ENCODE data around the gene SPECC1L.
A peak's percentile ranks its signal among the peaks of the same experiment; 100 is the strongest.
"Not testable (repeated sequence)": the region's sequence is repeated elsewhere in the genome, so short reads cannot be mapped to it uniquely, and the experiment has no call there.

SPECC1L gene

DNA sequence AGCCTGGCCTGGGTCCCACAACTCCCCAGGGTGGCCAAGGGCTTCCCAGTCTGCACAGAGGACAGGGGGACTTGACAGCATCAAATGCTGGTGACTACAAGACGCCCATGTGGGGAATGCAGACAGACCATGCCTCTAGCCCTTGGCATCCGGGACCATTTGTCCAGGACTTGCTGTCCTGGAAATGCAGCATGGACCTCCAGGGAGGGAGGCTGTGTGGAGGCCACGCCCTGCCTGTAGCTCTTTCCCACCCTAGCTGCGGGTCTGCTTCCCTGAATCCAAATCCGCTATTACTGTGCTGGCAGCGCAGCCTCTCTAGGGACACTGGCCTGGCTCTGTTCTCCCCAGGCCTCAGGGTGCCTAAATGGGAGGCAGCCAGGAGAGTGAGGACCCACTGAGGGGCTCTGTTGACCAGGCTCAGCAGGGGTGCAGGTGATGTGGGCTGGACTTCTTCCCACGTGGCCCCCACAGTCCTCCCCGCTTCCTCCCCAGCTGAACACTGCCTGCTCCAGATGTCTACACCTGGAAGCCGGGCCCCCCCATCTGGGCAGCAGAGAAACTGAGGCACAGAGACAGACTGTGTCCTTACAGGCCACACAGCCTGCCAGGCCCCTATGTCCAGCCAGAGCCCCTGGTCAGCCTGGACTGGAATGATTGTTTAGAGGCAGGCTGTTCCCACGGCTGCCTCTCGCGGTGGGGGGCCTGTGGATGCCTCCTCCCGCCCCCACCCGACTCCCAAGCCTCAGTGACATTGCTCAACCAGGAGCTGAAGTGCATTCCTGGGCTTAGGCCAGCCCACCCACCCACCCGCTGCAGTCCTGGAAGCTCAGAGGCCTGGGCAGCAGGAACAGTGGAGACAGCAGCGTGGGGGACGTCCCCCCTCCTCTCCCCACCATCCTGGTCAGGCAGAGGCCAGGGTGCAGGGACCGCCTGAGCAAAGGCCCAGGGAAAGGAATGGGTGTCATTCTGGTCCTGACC, 24.8 kb upstream of the SPECC1L start:
- DNase-seq: peak in 12 of 51 donors; percentile 7 to 69 (median 18)

DNA sequence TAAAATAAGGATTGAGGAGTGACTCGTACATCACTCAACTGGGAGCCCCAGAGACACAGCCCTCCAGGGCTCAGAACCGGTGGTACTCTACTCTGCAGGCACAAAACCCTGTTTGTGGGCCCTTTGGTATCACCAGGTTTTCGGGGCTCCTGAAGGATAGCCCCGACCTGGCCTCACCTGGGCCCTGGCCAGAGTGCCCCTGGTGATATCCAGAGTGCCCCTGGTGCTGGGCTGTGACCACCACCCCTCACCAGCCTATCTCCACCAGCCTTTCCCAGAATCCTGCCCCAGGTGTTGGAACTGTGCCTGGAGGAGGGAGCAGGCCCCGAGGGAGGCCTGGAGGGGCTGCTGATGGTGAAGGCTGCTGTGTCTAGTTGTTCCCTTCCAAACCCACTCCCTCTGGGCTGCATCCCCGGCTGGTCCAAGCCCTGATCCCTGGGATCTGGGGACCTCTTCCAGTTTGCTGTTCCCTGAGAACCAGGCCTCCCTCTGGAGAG, 23.6 kb upstream of the SPECC1L start:
- DNase-seq: no peak

DNA sequence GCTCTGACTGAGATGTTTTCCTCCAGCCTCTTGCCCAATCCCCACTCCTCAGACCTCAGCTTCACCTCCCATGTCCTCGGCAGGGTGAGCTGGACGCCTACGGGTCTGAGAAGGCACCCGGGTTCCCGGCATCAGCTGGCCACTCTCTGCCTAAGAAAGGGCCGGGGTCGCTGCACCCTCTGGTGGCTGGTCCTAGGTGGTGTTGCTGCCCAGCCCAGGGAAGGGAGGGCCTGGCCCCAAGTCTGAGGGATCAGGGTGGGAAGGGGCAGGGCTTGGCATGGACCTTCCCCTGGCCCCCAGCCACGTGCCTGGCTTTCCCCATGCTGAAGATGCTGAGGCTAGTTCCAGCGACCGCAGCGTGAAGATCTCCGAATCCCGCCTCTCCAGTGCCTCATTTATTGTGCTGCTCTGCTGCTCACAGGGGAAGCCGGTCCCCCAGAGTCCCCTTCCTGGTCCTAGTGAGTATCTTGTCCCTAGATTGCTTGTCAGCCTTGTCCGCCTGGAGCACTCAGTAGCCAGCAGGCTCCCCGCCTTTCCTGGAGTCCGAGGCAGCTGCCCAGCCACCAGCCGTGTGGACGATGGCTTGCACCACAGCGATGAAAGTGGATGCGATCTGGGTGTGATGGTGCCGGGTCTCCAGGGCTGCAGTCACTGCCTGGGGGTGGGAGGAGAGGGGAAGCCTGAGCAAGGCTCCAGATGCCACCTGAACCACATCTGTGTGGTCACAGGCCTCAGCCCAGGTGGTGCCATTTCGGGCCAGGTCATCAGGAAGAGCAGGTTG, 22.9 kb upstream of the SPECC1L start:
- peak in 50 of 51 donors; percentile 12 to 94 (median 76) for DNase-seq

- not testable (repeated sequence) for DNase-seq
Measured at GRCh38 chr22:24248611-24249010, 22.0 kb upstream of the SPECC1L start.

DNA sequence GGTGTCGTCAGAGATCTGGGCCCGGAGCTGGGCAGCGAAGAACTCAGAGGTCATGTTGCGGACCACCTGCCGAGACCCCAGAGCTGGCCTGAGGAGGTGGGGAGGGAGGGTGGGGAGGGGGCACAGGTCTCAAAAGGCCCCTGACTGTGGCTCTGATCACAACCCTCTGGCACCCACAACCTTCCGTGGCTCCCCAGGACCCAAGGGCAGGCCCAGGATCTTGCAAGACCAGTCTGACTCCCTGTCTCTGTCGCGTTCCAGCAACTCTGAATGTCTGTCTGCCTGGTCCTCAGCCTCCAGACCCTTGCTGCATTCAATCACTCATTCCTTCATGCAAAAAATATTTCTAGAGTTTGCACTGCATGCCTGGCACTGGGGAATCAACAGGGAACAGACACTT, 21.2 kb upstream of the SPECC1L start:
- DNase-seq: not testable (repeated sequence)

GRCh38 chr22:24251286-24251685, 19.3 kb upstream of the SPECC1L start:
- not testable (repeated sequence) for DNase-seq

DNA sequence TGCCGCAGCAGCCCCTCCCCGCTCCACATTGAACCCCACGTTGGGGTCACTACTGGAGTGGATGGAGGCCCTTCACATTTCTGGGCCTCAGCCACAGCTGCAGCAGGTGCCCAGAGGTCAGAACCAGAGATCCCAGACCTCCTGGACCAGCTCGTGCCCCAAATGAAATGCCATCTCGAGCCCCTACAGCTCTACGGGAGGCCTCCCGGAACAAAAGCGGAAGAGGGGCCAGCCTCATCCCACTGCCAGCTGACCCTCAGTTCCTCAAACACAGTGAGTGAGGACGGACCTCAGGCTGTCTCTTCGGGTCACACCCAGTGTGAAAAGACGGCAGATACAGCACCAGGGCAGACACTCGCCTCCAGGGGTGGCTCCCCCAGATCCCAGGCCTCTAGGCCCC, 17.5 kb upstream of the SPECC1L start:
- DNase-seq: not testable (repeated sequence)

- DNase-seq: not testable (repeated sequence)
Measured at GRCh38 chr22:24256136-24256535, 14.5 kb upstream of the SPECC1L start.

GRCh38 chr22:24256736-24257135, 13.9 kb upstream of the SPECC1L start:
- not testable (repeated sequence) for DNase-seq

- peak in 22 of 51 donors; percentile 9 to 69 (median 34) for DNase-seq
Measured at GRCh38 chr22:24259459-24259858, 11.2 kb upstream of the SPECC1L start.

GRCh38 chr22:24262185-24262749, 8.4 kb upstream of the SPECC1L start:
- DNase-seq: not testable (repeated sequence)

DNA sequence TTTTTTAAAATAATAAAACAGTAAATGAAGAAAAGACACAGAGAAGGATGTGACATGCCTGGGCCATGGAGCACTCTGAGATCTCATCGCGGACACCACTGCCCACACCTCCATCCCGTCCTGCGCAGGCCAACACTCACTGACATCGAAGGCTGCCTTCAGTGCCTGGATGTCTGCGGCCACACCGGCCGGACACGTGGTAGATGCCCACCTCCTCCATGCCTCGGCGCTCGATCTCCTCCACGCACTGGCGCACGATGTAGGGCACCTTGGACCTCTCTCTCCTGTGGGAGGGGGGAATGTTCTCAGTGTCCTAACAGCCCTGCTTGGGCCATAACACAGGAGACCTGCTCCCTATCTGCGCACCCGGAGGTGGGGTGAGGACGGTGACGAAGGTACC, 7.2 kb upstream of the SPECC1L start:
- not testable (repeated sequence) for DNase-seq

DNA sequence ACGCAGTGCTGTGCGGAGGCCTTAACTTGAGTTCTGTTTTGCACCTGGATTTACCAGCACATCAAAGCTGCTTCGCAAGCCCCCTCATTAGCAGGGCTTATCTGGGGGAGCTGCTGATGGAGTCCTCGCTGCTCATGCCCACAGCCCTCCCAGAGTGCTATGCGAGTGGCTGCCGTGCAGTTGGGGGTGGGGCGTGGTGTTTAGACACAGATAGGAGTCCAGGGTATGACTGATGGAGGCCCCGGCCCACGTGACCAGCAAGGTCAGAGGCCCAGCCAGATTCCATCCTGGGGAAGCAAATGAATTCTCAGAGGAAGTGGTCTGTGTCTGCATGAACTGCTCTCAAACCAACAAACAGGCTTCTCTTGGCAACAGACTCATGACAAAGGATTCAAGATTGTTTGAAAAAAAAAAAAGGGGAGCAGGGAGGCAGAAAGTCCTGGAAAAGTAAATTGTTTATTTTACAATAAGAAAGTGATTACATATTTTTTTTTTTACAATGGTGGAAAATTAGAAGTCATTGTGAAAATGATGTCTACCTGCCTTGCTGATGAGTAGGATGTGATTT, 6.2 kb upstream of the SPECC1L start:
- not testable (repeated sequence) for DNase-seq

GRCh38 chr22:24265734-24266133, 4.9 kb upstream of the SPECC1L start:
- DNase-seq: no peak

- not testable (repeated sequence) for DNase-seq
Measured at GRCh38 chr22:24266495-24266894, 4.1 kb upstream of the SPECC1L start.

GRCh38 chr22:24271386-24271854, 789 bp downstream of the SPECC1L start:
- peak in 1 of 51 donors; percentile 55 for DNase-seq

DNA sequence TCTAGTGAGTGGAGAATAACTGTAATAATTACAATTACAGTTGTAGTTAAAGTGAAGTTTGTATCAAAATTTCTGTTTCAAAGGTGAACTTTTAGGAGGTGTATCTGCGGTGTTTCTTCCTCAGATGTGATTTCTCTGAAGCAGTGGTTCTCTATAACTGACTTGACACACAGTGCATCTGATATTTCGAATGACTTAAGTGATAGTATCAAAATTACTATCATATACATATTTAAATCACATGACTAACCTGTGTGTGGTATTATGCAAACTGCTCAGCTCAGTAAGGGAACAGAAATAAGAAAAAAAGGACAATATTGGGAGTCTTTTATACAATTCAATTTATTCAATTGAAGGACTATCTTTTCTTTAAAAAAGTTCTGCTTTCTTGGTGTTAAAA, 2.4 kb downstream of the SPECC1L start:
- not testable (repeated sequence) for DNase-seq

DNA sequence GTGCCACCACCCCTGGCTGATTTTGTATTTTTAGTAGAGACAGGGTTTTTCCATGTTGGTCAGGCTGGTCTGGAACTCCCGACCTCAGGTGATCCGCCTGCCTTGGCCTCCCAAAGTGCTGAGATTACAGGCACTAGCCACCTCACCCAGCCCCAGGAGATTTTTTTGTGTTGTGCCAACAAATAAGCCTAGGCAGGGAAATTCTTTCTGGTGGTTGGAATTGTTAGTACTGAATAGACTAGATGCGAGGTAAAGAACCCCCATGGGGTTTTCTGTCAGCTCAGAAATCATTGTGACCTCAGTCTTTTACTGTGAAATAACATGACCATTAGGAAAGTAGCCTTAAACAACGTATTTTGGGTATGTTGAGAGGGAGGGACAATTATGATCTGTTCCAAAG, 3.3 kb downstream of the SPECC1L start:
- not testable (repeated sequence) for DNase-seq

DNA sequence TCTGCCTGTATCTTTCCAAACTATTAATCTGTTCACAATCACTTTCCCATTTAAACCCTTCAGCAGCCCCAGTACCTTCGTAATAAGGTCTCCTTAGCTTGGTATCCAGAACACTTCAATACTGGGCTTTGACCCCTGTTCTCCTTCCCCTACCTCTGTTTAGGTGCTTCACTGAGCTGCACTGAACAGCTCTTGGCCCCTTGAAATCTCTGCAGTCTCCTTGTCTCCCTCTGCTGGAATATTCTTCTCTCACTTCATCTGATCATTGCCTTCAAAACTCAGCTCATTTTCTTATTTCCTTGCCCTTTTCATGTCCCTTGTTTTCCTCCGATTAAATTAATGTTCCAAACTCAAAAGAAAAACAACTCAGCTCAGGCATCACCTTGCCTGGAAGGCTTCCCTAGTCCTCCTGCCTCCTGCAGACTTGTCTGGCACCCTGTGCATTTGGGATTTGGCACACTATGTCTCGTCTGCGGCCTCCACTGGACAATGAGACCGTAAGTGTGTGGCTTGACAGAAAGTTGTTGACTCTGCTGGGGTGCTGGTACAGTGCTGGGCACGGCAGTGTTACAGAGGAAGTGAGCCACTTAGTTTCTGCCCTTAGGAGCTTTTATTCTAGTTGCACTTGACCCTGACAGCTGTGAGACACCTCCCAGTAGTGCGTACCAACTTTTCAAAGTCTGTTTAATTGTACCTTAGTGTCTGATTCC, 4.2 kb downstream of the SPECC1L start:
- DNase-seq: peak in 4 of 51 donors; percentile 8 to 21 (median 11)

DNA sequence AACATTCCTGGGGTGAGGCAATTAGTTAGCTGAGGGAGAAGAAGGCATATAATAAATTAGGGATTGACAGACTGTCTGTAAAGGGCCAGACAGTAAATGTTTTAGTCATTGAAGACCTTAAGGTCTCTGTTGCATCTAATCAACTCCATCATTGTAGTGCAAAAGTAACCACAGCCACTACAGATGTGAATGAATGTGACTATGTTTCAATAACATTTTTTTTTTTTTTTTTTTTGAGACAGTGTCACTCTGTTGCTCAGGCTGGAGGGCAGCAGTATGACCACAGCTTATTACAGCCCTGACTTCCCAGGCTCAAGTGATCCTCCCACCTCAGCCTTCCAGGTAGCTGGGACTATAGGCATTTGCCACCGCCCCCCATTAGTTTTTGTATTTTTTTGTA, 9.7 kb downstream of the SPECC1L start:
- not testable (repeated sequence) for DNase-seq

All from hypothalamus (tissue), 51 donors.